B cell (primary cell): ENCODE results near the gene XRCC1. TPM values are rescaled to one million over a fixed set of nuclear protein-coding genes. Genes with fewer than 3 reads are reported as not detected.

Experiments used
- ATAC-seq: fragments of 200-7000 bp; cut with Tn5 transposase; one replicate; pipeline ENCODE4 v1.10.0; 2021; ENCODE audit warnings: low read depth, mild to moderate bottlenecking, moderate number of reproducible peaks, moderate library complexity
- CTCF ChIA-PET: fragments of 350-600 bp; sonication (Branson Sonifier 250); formaldehyde crosslinking; loops from one replicate; lab custom pipeline; 2021; ENCODE audit warnings: antibody characterized with exemption, inconsistent platforms; lab: Charles Lee
- POLR2A ChIA-PET: fragments of 350-600 bp; sonication (Branson Sonifier 250); formaldehyde crosslinking; loops from one replicate; lab custom pipeline; 2021; ENCODE audit warnings: antibody characterized with exemption; lab: Charles Lee
- DNase-seq: peaks from one replicate; pipeline ENCODE4 v3.0.0; 2013
- H2AFZ ChIP-seq: 2 replicates; pipeline ENCODE4 v1.6.1; 2012; ENCODE audit warnings: mild to moderate bottlenecking, low read depth, low read length; ENCODE audit not compliant: insufficient read depth, poor library complexity, severe bottlenecking
- H3K27ac ChIP-seq, 2 donors: 1 replicate in 1 of 2; 2 replicates in 1 of 2; pipeline ENCODE4 v1.5.1; 2012 to 2013; ENCODE audit warnings: low read length in 2 of 2, mild to moderate bottlenecking in 2 of 2, moderate library complexity in 1 of 2
- H3K27me3 ChIP-seq, 4 experiments: fragments of 200-600 bp in 1 of 4; sonication (generic) in 1 of 4; replicated peaks in 1 of 4; 1 replicate in 2 of 4; 2 replicates in 2 of 4; pipeline versions ENCODE4 v1.6.1 to v1.7.0; 2013 to 2016; ENCODE audit warnings: low read length in 3 of 4, mild to moderate bottlenecking in 2 of 4, mixed read lengths in 1 of 4, moderate library complexity in 1 of 4; ENCODE audit not compliant: insufficient read depth in 4 of 4, control insufficient read depth in 3 of 4; ENCODE audit errors: control extremely low read depth in 1 of 4
- H3K36me3 ChIP-seq, 2 experiments: replicated peaks in 1 of 2; 1 replicate in 1 of 2; 2 replicates in 1 of 2; pipeline versions ENCODE4 v1.6.1 to v1.7.1; 2013; ENCODE audit warnings: low read length in 1 of 2; ENCODE audit not compliant: insufficient read depth in 2 of 2, control insufficient read depth in 1 of 2; ENCODE audit errors: control extremely low read depth in 1 of 2, extremely low read depth in 1 of 2
- H3K4me1 ChIP-seq, 2 donors: fragments of 200-600 bp in 1 of 2; sonication (generic) in 1 of 2; 1 replicate in 1 of 2; 2 replicates in 1 of 2; pipeline versions ENCODE4 v1.5.1 to v1.6.1; 2013 to 2017; ENCODE audit warnings: low read length in 2 of 2; ENCODE audit not compliant: control insufficient read depth in 2 of 2, insufficient read depth in 2 of 2
- H3K4me2 ChIP-seq: replicated peaks from 2 replicates; pipeline ENCODE3; 2012; ENCODE audit warnings: mild to moderate bottlenecking, low read depth, low read length; ENCODE audit not compliant: poor library complexity, severe bottlenecking
- H3K4me3 ChIP-seq, 5 experiments: fragments of 200-600 bp in 1 of 5; sonication (generic) in 1 of 5; 1 replicate in 3 of 5; 2 replicates in 2 of 5; pipeline versions ENCODE4 v1.5.1 to v1.7.0; 2011 to 2016; ENCODE audit warnings: low read length in 4 of 5, mild to moderate bottlenecking in 4 of 5, low read depth in 2 of 5, control low read depth in 1 of 5, moderate library complexity in 1 of 5; ENCODE audit not compliant: insufficient read depth in 1 of 5; ENCODE audit errors: control extremely low read depth in 1 of 5, extremely low read depth in 1 of 5
- H3K79me2 ChIP-seq: fragments of 200-600 bp; sonication (generic); one replicate; pipeline ENCODE4 v1.6.0; 2016; ENCODE audit warnings: low read length; ENCODE audit not compliant: control insufficient read depth, insufficient read depth
- H3K9ac ChIP-seq: fragments of 200-600 bp; sonication (generic); 2 replicates; pipeline ENCODE4 v1.6.1; 2017; ENCODE audit warnings: mild to moderate bottlenecking, low read length, moderate library complexity
- H3K9me3 ChIP-seq, 3 donors: one replicate each; pipeline versions ENCODE4 v1.6.1 to v1.7.1; 2013; ENCODE audit warnings: low read length in 2 of 3; ENCODE audit not compliant: control insufficient read depth in 2 of 3, insufficient read depth in 1 of 3; ENCODE audit errors: control extremely low read depth in 1 of 3
- H4K20me1 ChIP-seq: 2 replicates; pipeline ENCODE4 v1.6.0; 2012; ENCODE audit warnings: mild to moderate bottlenecking, low read length; ENCODE audit not compliant: insufficient read depth, control insufficient read depth, poor library complexity, severe bottlenecking
- H3K27ac Mint-ChIP-seq: one replicate; pipeline ENCODE4 v1.8.0; 2021; ENCODE audit warnings: mixed read lengths
- H3K27me3 Mint-ChIP-seq: one replicate; pipeline ENCODE4 v1.8.0; 2021; ENCODE audit warnings: mixed read lengths
- H3K4me1 Mint-ChIP-seq: one replicate; pipeline ENCODE4 v1.8.0; 2021; ENCODE audit warnings: mixed read lengths
- H3K4me3 Mint-ChIP-seq: one replicate; pipeline ENCODE4 v1.8.0; 2021; ENCODE audit warnings: mixed read lengths
- H3K9me3 Mint-ChIP-seq: one replicate; pipeline ENCODE4 v1.8.0; 2022; ENCODE audit warnings: mixed read lengths; ENCODE audit not compliant: insufficient read depth
- CTCF ChIP-seq: fragments of 200-600 bp; IDR thresholded peaks from one replicate; pipeline ENCODE4 v1.8.0; 2022; ENCODE audit warnings: antibody characterized with exemption, mild to moderate bottlenecking
- EZH2 ChIP-seq: IDR thresholded peaks from 2 replicates; pipeline ENCODE4 v1.6.1; 2012; ENCODE audit warnings: borderline replicate concordance, low read depth, mild to moderate bottlenecking, moderate library complexity, low read length; ENCODE audit not compliant: insufficient read depth, poor library complexity, severe bottlenecking
- WGBS: methylation state at CpG from one replicate; pipeline ENCODE4 v1.1.5; 2013; ENCODE audit warnings: missing lambda C conversion rate; ENCODE audit not compliant: insufficient coverage; 5-methylcytosine and 5-hydroxymethylcytosine counted together
- intact Hi-C: fragments of 100-400 bp; cut with micrococcal nuclease; formaldehyde crosslinking; loops from one replicate; pipeline ENCODE4 v1.10.0; 2022
- polyA plus RNA-seq: library from polyadenylated mRNA; depleted of rRNA; stranded (reverse); fragments of >200 nt; gene quantifications from 2 replicates; pipeline ENCODE4 v1.2.3, GENCODE V29; 2012
- total RNA-seq, 2 donors: library from RNA; stranded (reverse); fragments of 120-200 nt in 1 of 2; gene quantifications; 1 replicate in 1 of 2; 2 replicates in 1 of 2; pipeline versions ENCODE4 v1.2.3 to v1.2.4, GENCODE V29; 2013 to 2022

XRCC1 gene
- total and polyA plus RNA-seq, 2 donors (not counting 1 experiment from before 2014, with no cell fraction given) = 34.6 to 38.2 TPM

DNA sequence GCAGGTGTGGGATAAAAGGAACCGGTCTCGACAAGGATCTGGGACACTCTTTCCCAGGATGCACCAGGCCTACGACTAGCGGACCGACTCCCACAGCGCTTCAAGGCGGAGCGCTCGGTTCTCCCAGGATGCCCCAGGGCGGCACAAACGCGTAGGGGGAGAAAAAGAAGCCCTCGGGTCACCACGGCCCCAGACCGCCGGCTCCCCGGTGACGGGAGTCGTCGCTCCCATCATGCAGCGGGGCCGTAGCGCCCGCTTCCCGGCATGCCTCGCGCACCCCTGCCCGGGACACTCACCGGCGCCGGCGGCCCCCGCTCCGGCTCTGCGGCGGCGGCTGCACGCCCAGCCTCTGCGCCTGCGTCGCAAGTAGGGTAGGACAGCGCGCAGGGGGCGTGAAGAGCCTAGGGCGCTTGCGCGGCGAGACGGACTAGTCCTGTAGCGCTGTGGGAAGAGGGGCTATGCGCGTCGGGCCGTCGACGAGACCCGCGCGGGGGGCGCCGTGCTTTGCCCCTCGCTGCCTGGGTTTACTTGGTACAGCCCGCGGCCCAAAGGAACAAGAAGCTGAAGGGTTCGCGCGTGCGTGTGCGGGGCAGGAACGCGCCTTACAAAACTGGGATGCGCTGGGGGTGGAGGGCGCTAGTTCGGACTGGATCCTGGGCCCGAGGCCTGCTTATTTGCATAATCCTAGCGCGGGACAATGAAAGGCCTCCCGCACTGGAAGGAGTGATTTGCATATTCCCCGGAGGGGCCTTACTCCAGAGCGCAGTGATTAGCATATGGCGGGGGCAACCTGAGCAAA lies 44.1 kb upstream of the XRCC1 start, which contains the start of gene ZNF428:
TSS of gene ZNF428 (minus strand) at position 368 of the 799 bp plus-strand sequence. CDS start 5,325 bp downstream, outside the sequence.
- ChIA-PET CTCF (no interaction called here), POLR2A (interaction anchor here (1.3 kb wide), 1 partner anchor 87 kb away, joined by 3 read pairs; the partner anchor contains the start of gene ZNF575)
- DNase-seq (peak; percentile 92), ATAC-seq (peak; percentile 86)
- Histone ChIP-seq H3K79me2 (peaks cover 22% of the 10 kb centered on the region), H3K36me3 (no peaks in the 10 kb centered on the region), H3K27me3 (no peaks in the 10 kb centered on the region), H3K4me2 (peak within 1 kb of the TSS; percentile 79), H3K9ac (peak within 1 kb of the TSS; percentile 86), H3K4me1 (peaks cover 14 to 15% of the 10 kb centered on the region in 2 donors), H3K4me3 (peak within 1 kb of the TSS; percentile 54 to 86 (median 80)), H2AFZ (peak within 1 kb of the TSS; percentile 94), H4K20me1 (peaks cover 15% of the 10 kb centered on the region), H3K9me3 (peaks cover 0 to 12% (median 0%) of the 10 kb centered on the region in 3 donors), H3K27ac (peak within 1 kb of the TSS; percentile 84 to 88)
- under 1% methylated on average over 81 of the region's 81 CpGs for WGBS
- intact Hi-C loops = loop anchor here (1.0 to 2.0 kb wide), 8 partner anchors 19 to 155 kb away; partner anchors contain the start of genes CADM4, IRGQ, PINLYP and SMG9
- TF ChIP-seq CTCF = no peak
- TF ChIP-seq EZH2 = no peak
- Mint-ChIP-seq H3K4me1 (peaks cover 27% of the 10 kb centered on the region), H3K27me3 (no peaks in the 10 kb centered on the region), H3K9me3 (no peaks in the 10 kb centered on the region), H3K27ac (peak within 1 kb of the TSS; percentile 99), H3K4me3 (peak within 1 kb of the TSS; percentile 98)
